ENCODE measurements around the gene PTPRN2.

DNA sequence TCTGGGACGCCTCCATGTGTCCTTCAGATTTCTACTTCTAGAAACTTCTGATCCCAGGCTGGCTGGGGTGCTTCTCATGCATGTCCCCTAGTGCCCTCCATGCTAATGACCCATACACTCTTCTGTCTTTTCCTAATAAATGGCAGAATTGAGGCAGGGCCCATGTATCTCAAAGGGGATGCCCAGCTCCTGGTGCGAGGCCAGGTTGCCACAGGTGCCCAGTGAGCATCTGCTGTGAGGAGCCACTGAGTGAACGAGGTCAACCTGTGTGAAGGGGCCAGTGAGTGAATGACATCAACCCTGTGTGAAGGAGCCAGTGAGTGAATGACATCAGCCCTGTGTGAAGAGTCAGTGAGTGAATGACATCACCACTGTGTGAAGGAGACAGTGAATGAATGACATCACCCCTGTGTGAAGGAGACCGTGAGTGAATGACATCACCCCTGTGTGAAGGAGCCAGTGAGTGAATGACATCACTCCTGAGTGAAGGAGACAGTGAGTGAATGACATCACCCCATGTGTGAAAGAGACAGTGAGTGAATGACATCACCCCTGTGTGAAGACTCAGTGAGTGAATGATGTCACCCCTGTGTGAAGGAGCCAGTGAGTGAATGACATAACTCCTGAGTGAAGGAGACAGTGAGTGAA is 478.9 kb downstream of the PTPRN2 start:
- TF ChIP-seq, protein P1, sequence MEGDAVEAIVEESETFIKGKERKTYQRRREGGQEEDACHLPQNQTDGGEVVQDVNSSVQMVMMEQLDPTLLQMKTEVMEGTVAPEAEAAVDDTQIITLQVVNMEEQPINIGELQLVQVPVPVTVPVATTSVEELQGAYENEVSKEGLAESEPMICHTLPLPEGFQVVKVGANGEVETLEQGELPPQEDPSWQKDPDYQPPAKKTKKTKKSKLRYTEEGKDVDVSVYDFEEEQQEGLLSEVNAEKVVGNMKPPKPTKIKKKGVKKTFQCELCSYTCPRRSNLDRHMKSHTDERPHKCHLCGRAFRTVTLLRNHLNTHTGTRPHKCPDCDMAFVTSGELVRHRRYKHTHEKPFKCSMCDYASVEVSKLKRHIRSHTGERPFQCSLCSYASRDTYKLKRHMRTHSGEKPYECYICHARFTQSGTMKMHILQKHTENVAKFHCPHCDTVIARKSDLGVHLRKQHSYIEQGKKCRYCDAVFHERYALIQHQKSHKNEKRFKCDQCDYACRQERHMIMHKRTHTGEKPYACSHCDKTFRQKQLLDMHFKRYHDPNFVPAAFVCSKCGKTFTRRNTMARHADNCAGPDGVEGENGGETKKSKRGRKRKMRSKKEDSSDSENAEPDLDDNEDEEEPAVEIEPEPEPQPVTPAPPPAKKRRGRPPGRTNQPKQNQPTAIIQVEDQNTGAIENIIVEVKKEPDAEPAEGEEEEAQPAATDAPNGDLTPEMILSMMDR (conservative IDR thresholded peaks at IDR 0.05): no peak
- TF ChIP-seq EZH2 (IDR thresholded peaks at IDR 0.05; ENCODE audit: low read depth): no peak

Measured in PC-9 (cell line).